Measurements from ENCODE around the gene TTC7B.

- TF ChIP-seq CTCF (IDR thresholded peaks at IDR 0.05) (no peak), POLR2A (IDR thresholded peaks at IDR 0.05) (no peak)
These were observed 31.5 kb downstream of the TTC7B start for GRCh38 chr14:90784621-90785270.
